Medulla oblongata (tissue), 1 donor: ENCODE measurements around the gene ADAMTS16.

Source experiments
- DNase-seq: peaks from one replicate; pipeline ENCODE4 v3.0.0-alpha.2; 2015; ENCODE audit errors: extremely low spot score

Gene ADAMTS16

DNA sequence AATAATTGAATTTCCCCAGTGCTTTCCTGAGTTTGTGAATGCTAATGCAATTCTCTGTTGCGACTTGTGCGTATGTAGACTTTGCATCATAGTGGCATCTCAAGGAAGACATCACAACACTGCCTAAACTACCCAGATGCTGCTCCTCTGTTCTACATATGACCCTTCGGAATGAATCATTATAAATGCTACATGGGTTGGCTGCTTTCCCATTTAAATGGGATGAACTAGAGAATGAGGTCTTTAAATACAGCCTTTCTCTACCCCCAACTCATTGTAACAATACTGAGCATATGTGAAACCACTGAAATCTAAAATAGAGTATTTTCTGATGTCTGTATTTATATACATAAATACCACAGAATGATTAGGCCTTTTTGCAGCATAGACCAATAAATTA lies 145.8 kb downstream of the ADAMTS16 start:
- DNase-seq: no peak

DNA sequence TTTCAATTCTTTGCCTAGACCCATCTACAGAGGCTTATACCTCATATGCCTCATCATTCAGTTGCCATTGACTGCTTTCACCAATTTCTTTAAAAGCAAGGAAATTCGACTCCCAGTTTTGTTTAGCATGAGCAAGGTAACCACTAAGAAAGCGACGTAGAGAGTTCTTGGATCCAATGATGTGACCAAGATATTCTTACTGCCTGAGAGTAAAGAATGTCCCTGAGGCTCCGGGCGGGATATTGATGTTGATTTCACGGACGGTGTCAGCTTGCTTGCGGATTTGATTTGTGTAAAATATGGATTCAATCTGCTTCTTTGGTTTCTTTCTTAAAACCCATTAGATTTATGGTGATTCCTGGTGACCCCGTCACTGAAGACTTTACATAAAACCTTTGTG lies 147.3 kb downstream of the ADAMTS16 start:
- no peak for DNase-seq

GRCh38 chr5:5288201-5288600 lies 148.1 kb downstream of the ADAMTS16 start:
- DNase-seq: no peak

GRCh38 chr5:5289537-5289936 lies 149.4 kb downstream of the ADAMTS16 start:
- no peak for DNase-seq

- DNase-seq: no peak
These were observed 150.7 kb downstream of the ADAMTS16 start for GRCh38 chr5:5290674-5291334.

- DNase-seq: no peak
These were observed 151.2 kb downstream of the ADAMTS16 start for GRCh38 chr5:5291357-5291756.

DNA sequence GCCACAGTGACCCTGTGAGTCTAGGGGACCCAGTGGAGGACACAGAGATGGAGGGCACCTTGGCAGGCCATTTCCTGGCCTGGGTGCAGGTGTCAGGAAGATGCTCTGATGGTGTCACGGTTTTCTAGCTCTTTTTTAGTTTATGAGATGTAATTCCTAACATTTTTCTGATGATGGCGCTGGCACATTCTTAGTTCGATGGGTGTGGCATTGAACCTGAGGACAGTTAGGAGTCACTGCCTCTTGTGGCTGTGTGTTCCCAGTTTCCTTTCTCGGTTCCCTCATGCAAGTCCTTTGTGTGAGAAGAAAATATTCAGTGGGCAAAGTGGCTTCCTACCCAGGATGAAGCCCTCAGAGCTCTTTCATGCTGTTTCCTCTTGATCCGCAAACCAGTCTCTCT lies 152.9 kb downstream of the ADAMTS16 start:
- DNase-seq: no peak

DNA sequence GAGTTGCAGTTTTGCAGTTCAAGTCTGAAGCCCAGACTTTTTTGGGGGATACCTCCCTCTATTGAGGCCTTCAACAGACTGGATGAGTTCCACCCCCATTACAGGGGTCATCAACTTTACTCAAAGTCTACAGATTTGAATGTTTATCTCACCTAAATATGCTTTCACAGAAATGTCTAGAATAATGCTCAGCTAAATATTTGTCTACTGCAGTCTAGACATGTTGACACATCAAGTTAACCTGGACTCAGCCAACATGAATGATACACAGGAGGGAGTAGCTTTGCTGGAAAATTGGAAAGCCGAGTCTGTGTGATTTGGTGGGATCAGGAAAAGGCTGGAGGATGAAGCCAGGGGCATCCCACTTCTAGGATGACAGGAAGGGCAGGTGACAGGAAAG lies 154.3 kb downstream of the ADAMTS16 start:
- DNase-seq: no peak

DNA sequence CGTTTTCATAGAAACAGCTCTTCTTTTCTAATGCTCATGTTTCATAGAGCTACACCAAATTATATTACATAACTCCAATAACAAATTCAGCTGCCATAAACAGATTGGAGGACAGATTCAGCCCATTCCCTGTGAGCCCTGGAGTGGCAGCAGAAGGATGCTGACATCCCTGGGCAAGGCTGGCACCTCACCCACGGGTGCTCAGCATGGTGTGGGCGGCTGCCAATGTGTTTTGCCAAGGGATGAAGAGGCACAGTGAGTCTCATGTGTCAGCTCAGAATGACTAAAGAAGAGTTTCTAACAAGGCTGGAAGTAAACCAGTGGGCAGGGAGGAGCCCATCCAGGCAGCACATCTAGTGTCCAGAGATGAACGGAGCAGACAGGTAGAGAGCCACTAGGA lies 155.2 kb downstream of the ADAMTS16 start:
- DNase-seq: no peak

DNA sequence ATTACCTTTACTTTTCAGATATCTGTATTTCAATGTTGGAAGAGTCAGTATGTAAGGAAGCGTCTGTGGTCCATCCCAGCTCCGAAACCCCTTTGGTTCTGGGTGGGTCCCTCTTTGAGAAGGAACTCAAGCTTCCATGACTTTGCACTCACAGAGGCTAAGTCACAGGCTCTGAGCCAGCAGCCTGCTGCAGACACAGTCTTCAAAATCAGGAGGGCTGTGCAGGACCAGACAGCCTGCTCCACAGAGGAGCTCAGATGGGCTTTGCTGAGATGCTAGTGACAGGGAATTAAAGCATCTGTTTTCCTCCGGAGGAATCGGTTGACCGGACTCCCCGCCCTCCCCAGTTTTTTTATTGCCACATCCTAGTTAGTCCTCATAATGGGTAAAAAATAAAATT lies 155.9 kb downstream of the ADAMTS16 start:
- DNase-seq: no peak

DNA sequence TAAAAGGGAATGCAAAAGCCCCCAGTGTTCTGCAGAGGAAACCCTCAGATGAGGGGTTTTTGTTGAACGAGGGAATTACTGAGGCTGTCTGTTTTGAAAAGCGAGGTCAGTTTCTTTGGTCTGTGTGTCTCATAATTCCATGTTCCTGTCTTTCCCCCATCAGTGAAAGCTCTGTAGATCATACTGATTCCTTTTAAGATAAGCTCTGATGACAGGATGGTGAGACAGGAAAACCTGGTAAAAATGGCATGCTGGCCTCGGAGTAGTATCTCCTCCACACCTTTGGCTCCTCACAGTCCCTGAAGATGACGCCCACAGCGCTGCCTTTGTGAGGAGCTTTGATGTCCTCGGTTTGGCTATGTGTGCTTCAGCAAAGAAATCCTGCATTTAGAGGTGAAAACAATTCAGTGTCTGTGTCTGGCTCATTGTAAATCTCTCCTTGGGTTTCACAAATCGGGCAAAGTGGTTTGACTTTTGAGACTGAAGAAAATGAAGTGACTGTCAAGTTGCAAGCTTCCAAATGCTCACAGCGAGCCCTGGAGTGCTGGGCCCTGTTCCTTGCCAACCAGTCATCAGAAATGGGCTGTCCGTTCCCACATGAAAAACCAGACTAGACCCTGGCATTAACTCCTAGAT lies 157.4 kb downstream of the ADAMTS16 start:
- no peak for DNase-seq

GRCh38 chr5:5298068-5298633 lies 158.0 kb downstream of the ADAMTS16 start:
- DNase-seq: peak; percentile 30

GRCh38 chr5:5298841-5299541 lies 158.9 kb downstream of the ADAMTS16 start:
- DNase-seq: no peak

DNA sequence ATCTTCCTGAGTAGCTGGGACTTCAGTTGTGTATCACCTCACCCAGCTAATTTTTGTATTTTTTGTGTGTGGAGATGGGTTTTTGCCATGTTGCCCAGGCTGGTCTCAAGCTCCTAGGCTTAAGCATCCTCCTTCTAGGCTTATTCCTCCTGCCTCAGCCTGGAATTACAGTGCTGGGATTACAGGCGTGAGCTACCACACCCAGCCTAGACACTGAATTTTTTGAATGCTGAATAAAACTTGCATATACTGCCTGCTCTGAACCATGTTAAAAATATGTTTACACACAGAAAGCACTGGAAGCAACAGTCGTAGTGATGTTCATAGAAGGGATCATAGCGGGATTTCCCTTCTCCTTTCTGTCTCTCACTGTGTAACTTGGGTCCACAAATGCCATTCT lies 161.0 kb downstream of the ADAMTS16 start:
- DNase-seq: no peak

DNA sequence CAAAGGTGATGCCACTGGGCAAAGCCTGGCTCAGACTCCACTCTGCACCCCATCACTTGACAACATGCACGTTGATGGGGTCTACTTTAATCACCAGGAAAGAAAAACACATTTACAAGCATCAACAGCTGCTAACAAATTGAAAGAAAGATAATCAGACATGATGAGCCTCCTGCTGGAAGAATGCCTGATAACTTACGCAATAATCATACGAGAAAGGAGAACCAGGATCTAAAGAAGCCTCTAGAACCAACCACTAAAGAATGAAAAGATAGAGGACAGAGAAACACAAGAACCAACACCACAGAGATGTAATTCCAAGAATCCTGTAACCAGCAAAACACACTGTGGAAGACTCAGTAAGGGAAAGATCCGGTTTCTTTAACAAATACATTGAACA lies 162.1 kb downstream of the ADAMTS16 start:
- no peak for DNase-seq

GRCh38 chr5:5303242-5303641 lies 163.1 kb downstream of the ADAMTS16 start:
- DNase-seq: no peak

GRCh38 chr5:5304361-5305020 lies 164.4 kb downstream of the ADAMTS16 start:
- no peak for DNase-seq

- DNase-seq: no peak
These were observed 166.6 kb downstream of the ADAMTS16 start for GRCh38 chr5:5306696-5307095.

GRCh38 chr5:5308319-5308718 lies 168.2 kb downstream of the ADAMTS16 start:
- DNase-seq: no peak

DNA sequence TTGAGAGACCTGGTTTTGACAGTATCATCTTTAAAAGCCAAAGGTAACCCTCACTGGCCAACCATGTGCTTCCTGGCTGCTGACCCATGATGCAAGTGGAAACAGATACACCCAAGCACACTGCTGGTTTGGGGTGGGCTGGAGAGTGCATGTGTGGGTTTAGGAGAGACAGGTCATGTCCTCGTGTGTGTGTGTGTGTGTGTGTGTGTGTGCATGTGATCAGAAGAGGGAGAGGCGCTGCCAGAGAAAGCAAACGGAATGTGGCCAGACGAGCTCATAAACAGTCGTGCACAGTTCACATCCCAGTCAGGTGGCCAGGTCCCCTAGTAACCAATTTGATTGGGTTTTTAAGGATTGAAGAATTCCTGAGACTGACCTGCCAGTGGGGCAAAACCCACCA lies 169.5 kb downstream of the ADAMTS16 start:
- DNase-seq: no peak

DNA sequence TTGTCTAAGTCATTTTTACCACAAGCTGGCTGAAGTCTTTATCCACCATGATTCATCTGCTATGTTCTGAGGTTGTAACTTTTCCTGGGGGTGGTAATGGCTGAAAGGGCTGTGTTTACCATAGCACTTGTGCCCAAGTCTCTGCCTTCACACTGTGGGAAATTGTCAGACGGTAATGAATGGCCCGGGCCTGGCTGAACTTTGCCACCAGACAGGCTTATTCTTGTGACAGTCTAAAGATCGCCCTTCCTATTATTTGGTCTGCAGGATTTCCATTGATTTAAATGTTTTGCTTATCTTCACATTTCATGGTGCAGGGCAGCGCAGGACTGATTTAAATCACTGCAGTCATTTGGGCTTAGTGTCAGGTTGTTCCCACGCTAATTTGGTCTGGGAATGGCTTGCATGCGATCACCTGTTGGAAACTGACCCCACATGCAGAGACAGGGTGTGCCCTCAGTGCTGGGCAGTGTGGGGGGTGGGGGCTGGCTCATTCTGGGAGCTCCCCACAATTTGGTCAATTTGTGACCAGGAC lies 173.0 kb downstream of the ADAMTS16 start:
- DNase-seq: no peak

- DNase-seq: no peak
These were observed 174.0 kb downstream of the ADAMTS16 start for GRCh38 chr5:5314166-5314565.
